ENCODE data around the gene HMX1. TPM values are rescaled to one million over a fixed set of nuclear protein-coding genes. Genes with fewer than 3 reads are reported as not detected.

HMX1 gene
- not detected in 2 replicates for total RNA-seq

GRCh38 chr4:8871417-8872401 is at the start of gene HMX1:
TSS of gene HMX1 (minus strand) at chr4:8871839. CDS start at chr4:8871614, 225 bp downstream.

